ENCODE measurements around the gene BEND3. TPM values are rescaled to one million over a fixed set of nuclear protein-coding genes. Genes with fewer than 3 reads are reported as not detected.

The BEND3 gene
- total and polyA plus RNA-seq, 10 of the 15 experiments (the other 5 are each of a cell fraction or from before 2014, with no cell fraction given), result 1.1 to 9.0 (median 3.6) TPM

GRCh38 chr6:107114213-107114925 lies 946 bp downstream of the BEND3 start (continued):
- TF ChIP-seq ZNF687 (IDR thresholded peaks at IDR 0.05) (peak; percentile 40; the same call in 1 of the 2 replicates), MEF2A (IDR thresholded peaks at IDR 0.05; ENCODE audit: insufficient read depth, low read depth, low read length) (no peak), POU2F2 (IDR thresholded peaks at IDR 0.05; ENCODE audit: borderline replicate concordance, low read depth, low read length) (0 out of 3 replicates have a peak, but pooled peaks have one; percentile 26), MXI1 (IDR thresholded peaks at IDR 0.05; ENCODE audit: low read depth, low read length) (no peak), ELK1 (IDR thresholded peaks at IDR 0.05; ENCODE audit: low read depth, low read length) (no peak), SIN3A (IDR thresholded peaks at IDR 0.05; ENCODE audit: low read depth, low read length) (no peak), MAX (IDR thresholded peaks at IDR 0.05; ENCODE audit: low read depth, low read length) (no peak), HDAC2 (IDR thresholded peaks at IDR 0.05) (no peak), DPF2 (IDR thresholded peaks at IDR 0.05) (peak; percentile 70), IKZF1 (conservative IDR thresholded peaks at IDR 0.05) (peak; percentile 96), TCF12 (IDR thresholded peaks at IDR 0.05; ENCODE audit: low read depth, low read length) (no peak), TCF3 (IDR thresholded peaks at IDR 0.05; ENCODE audit: borderline replicate concordance, insufficient read depth, low read depth, low read length) (0 out of 2 replicates have a peak, but pooled peaks have one; percentile 41), FOS (IDR thresholded peaks at IDR 0.05; ENCODE audit: borderline replicate concordance, extremely low read depth, insufficient read length) (no peak), MTA3 (IDR thresholded peaks at IDR 0.05; ENCODE audit: borderline replicate concordance, low read length) (no peak; the same call in 1 of the 2 replicates), RELA (IDR thresholded peaks at IDR 0.05; ENCODE audit: borderline replicate concordance, partially characterized antibody) (no peak), CBX3 (IDR thresholded peaks at IDR 0.05; ENCODE audit: borderline replicate concordance, low read depth) (no peak), YY1 (IDR thresholded peaks at IDR 0.05; ENCODE audit: low read depth, low read length) (peak; percentile 76), TARDBP (IDR thresholded peaks at IDR 0.05; ENCODE audit: borderline replicate concordance) (no peak), TCF7 (IDR thresholded peaks at IDR 0.05; ENCODE audit: borderline replicate concordance) (no peak), USF2 (IDR thresholded peaks at IDR 0.05; ENCODE audit: borderline replicate concordance, low read depth, low read length) (no peak), NR2C2 (IDR thresholded peaks at IDR 0.05; ENCODE audit: borderline replicate concordance, control insufficient read depth, insufficient read length, low read depth) (no peak)

Measured in GM12878 (cell line).